Measurements from ENCODE around the gene SCD. TPM values are rescaled to one million over a fixed set of nuclear protein-coding genes. Genes with fewer than 3 reads are reported as not detected.

The SCD gene
- total and polyA plus RNA-seq, 2 donors (not counting 1 experiment from before 2014, with no cell fraction given) = 0.89 to 5.1 TPM

DNA sequence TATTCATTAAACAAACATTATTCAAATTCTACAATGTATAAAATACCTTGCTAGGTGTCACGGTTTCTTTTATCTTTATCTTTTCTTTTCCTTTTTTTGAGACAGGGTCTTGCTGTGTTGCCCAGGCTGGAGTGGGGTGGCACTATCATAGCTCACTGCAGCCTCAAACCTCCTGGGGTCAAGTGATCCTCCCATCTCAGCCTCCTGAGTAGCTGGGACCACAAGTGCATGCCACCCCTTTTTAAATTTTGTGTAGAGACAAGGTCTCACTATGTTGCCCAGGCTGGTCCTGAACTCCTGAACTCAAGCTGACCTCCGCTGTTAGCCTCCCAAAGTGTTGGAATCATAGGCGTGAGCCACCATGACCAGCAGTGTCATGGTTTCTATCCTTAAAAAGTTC lies 42.6 kb upstream of the SCD start:
- peaks cover 49% of the 10 kb centered on the region for H3K27me3 Mint-ChIP-seq
- no peak for ATAC-seq (ENCODE audit: low read depth)

DNA sequence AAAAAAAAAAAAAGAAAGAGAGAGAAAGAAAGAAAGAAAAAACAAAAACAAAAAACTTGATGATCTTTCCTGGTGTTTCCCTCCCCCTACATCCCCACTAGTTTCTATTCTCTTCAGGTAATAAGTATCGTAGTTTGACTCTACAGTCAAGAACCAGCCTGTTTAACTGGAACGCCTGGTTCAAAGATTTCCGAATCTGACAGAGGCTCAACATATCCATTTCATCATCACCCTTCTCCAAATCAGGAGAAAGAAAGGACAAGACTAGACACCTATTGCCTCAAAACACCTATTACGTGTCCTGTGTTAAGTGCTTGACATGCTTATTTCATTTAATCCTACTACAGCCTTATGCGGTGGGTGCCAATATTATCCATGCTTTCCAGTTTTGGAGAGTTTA lies 40.2 kb upstream of the SCD start:
- Mint-ChIP-seq H3K4me3 (no peak overlapping the region), H3K9me3 (ENCODE audit: insufficient read depth) (no peaks in the 10 kb centered on the region), H3K27me3 (peaks cover 56% of the 10 kb centered on the region), H3K27ac (no peak overlapping the region), H3K4me1 (no peaks in the 10 kb centered on the region)
- ATAC-seq (ENCODE audit: low read depth) = no peak
- DNase-seq = no peak
- POLR2A ChIA-PET = no interaction called here
- Histone ChIP-seq H3K27me3 (replicated peaks in 1 of 4; ENCODE audit: control extremely low read depth in 1 of 4, control insufficient read depth in 3 of 4, insufficient read depth in 4 of 4, low read length in 3 of 4) (peaks cover 0 to 14% (median 7%) of the 10 kb centered on the region in 4 experiments), H3K9me3 (ENCODE audit: control extremely low read depth in 1 of 3, control insufficient read depth in 2 of 3, insufficient read depth in 1 of 3, low read length in 2 of 3) (no peaks in the 10 kb centered on the region), H3K79me2 (ENCODE audit: control insufficient read depth, insufficient read depth, low read length) (no peaks in the 10 kb centered on the region), H3K27ac (ENCODE audit: low read length in 2 of 2) (no peak overlapping the region), H4K20me1 (ENCODE audit: control insufficient read depth, insufficient read depth, low read length, poor library complexity, severe bottlenecking) (no peaks in the 10 kb centered on the region), H3K4me3 (ENCODE audit: control extremely low read depth in 1 of 5, extremely low read depth in 1 of 5, insufficient read depth in 1 of 5, low read depth in 2 of 5, low read length in 4 of 5) (no peak overlapping the region), H3K36me3 (replicated peaks in 1 of 2; ENCODE audit: control extremely low read depth in 1 of 2, control insufficient read depth in 1 of 2, extremely low read depth in 1 of 2, insufficient read depth in 2 of 2, low read length in 1 of 2) (no peaks in the 10 kb centered on the region), H3K4me2 (replicated peaks; ENCODE audit: low read depth, low read length, poor library complexity, severe bottlenecking) (no peak overlapping the region), H3K9ac (ENCODE audit: low read length) (no peak overlapping the region), H3K4me1 (ENCODE audit: control insufficient read depth in 2 of 2, insufficient read depth in 2 of 2, low read length in 2 of 2) (peaks cover 0 to 3% of the 10 kb centered on the region in 2 donors), H2AFZ (ENCODE audit: insufficient read depth, low read depth, low read length, poor library complexity, severe bottlenecking) (no peak overlapping the region)
- intact Hi-C loops (cut with micrococcal nuclease) = no loop called here
- TF ChIP-seq, protein P1, sequence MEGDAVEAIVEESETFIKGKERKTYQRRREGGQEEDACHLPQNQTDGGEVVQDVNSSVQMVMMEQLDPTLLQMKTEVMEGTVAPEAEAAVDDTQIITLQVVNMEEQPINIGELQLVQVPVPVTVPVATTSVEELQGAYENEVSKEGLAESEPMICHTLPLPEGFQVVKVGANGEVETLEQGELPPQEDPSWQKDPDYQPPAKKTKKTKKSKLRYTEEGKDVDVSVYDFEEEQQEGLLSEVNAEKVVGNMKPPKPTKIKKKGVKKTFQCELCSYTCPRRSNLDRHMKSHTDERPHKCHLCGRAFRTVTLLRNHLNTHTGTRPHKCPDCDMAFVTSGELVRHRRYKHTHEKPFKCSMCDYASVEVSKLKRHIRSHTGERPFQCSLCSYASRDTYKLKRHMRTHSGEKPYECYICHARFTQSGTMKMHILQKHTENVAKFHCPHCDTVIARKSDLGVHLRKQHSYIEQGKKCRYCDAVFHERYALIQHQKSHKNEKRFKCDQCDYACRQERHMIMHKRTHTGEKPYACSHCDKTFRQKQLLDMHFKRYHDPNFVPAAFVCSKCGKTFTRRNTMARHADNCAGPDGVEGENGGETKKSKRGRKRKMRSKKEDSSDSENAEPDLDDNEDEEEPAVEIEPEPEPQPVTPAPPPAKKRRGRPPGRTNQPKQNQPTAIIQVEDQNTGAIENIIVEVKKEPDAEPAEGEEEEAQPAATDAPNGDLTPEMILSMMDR (IDR thresholded peaks at IDR 0.05) = no peak
- TF ChIP-seq EZH2 (IDR thresholded peaks at IDR 0.05; ENCODE audit: borderline replicate concordance, insufficient read depth, low read depth, low read length, poor library complexity, severe bottlenecking) = no peak
- CTCF ChIA-PET = no interaction called here
- WGBS (ENCODE audit: insufficient coverage) = 100% methylated on average over 4 of the region's 5 CpGs

More for the DNA sequence above, 42.6 kb upstream of the SCD start:
- Mint-ChIP-seq H3K9me3 (ENCODE audit: insufficient read depth) (no peaks in the 10 kb centered on the region), H3K27ac (no peak overlapping the region), H3K4me3 (no peak overlapping the region), H3K4me1 (no peaks in the 10 kb centered on the region)
- Histone ChIP-seq H3K4me3 (ENCODE audit: control extremely low read depth in 1 of 5, extremely low read depth in 1 of 5, insufficient read depth in 1 of 5, low read depth in 2 of 5, low read length in 4 of 5) (no peak overlapping the region), H3K9ac (ENCODE audit: low read length) (no peak overlapping the region), H4K20me1 (ENCODE audit: control insufficient read depth, insufficient read depth, low read length, poor library complexity, severe bottlenecking) (no peaks in the 10 kb centered on the region), H2AFZ (ENCODE audit: insufficient read depth, low read depth, low read length, poor library complexity, severe bottlenecking) (no peak overlapping the region), H3K4me2 (replicated peaks; ENCODE audit: low read depth, low read length, poor library complexity, severe bottlenecking) (no peak overlapping the region), H3K36me3 (replicated peaks in 1 of 2; ENCODE audit: control extremely low read depth in 1 of 2, control insufficient read depth in 1 of 2, extremely low read depth in 1 of 2, insufficient read depth in 2 of 2, low read length in 1 of 2) (no peaks in the 10 kb centered on the region), H3K27me3 (replicated peaks in 1 of 4; ENCODE audit: control extremely low read depth in 1 of 4, control insufficient read depth in 3 of 4, insufficient read depth in 4 of 4, low read length in 3 of 4) (peaks cover 0 to 6% (median 0%) of the 10 kb centered on the region in 4 experiments), H3K4me1 (ENCODE audit: control insufficient read depth in 2 of 2, insufficient read depth in 2 of 2, low read length in 2 of 2) (peaks cover 0 to 3% of the 10 kb centered on the region in 2 donors), H3K79me2 (ENCODE audit: control insufficient read depth, insufficient read depth, low read length) (no peaks in the 10 kb centered on the region), H3K27ac (ENCODE audit: low read length in 2 of 2) (no peak overlapping the region), H3K9me3 (ENCODE audit: control extremely low read depth in 1 of 3, control insufficient read depth in 2 of 3, insufficient read depth in 1 of 3, low read length in 2 of 3) (no peaks in the 10 kb centered on the region)
- no peak for TF ChIP-seq EZH2 (IDR thresholded peaks at IDR 0.05; ENCODE audit: borderline replicate concordance, insufficient read depth, low read depth, low read length, poor library complexity, severe bottlenecking)
- TF ChIP-seq, protein P1 (IDR thresholded peaks at IDR 0.05) = no peak
- WGBS (ENCODE audit: insufficient coverage) = 81% methylated on average over 2 of the region's 3 CpGs
- no peak for DNase-seq
- POLR2A ChIA-PET = no interaction called here
- intact Hi-C loops (cut with micrococcal nuclease) = no loop called here
- CTCF ChIA-PET = interaction anchor here (0.6 to 3.9 kb wide), 9 partner anchors 22 to 218 kb away, joined by 3 to 33 read pairs (median 4); no protein-coding TSS in a partner anchor

Measured in B cell (primary cell).